Dermis blood vessel endothelial cell (primary cell): Measurements from ENCODE around the gene KCNH1. TPM values are rescaled to one million over a fixed set of nuclear protein-coding genes. Genes with fewer than 3 reads are reported as not detected.

Source experiments
- DNase-seq: peaks from one replicate; pipeline ENCODE4 v3.0.0; 2010
- total RNA-seq: library from RNA; depleted of rRNA; stranded (reverse); fragments of >200 nt; gene quantifications from 2 replicates; pipeline ENCODE4 v1.2.3, GENCODE V29; 2014

Gene KCNH1, protein sequence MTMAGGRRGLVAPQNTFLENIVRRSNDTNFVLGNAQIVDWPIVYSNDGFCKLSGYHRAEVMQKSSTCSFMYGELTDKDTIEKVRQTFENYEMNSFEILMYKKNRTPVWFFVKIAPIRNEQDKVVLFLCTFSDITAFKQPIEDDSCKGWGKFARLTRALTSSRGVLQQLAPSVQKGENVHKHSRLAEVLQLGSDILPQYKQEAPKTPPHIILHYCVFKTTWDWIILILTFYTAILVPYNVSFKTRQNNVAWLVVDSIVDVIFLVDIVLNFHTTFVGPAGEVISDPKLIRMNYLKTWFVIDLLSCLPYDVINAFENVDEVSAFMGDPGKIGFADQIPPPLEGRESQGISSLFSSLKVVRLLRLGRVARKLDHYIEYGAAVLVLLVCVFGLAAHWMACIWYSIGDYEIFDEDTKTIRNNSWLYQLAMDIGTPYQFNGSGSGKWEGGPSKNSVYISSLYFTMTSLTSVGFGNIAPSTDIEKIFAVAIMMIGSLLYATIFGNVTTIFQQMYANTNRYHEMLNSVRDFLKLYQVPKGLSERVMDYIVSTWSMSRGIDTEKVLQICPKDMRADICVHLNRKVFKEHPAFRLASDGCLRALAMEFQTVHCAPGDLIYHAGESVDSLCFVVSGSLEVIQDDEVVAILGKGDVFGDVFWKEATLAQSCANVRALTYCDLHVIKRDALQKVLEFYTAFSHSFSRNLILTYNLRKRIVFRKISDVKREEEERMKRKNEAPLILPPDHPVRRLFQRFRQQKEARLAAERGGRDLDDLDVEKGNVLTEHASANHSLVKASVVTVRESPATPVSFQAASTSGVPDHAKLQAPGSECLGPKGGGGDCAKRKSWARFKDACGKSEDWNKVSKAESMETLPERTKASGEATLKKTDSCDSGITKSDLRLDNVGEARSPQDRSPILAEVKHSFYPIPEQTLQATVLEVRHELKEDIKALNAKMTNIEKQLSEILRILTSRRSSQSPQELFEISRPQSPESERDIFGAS
- total RNA-seq = under 0.01 and 0.05 TPM in 2 replicates

DNA sequence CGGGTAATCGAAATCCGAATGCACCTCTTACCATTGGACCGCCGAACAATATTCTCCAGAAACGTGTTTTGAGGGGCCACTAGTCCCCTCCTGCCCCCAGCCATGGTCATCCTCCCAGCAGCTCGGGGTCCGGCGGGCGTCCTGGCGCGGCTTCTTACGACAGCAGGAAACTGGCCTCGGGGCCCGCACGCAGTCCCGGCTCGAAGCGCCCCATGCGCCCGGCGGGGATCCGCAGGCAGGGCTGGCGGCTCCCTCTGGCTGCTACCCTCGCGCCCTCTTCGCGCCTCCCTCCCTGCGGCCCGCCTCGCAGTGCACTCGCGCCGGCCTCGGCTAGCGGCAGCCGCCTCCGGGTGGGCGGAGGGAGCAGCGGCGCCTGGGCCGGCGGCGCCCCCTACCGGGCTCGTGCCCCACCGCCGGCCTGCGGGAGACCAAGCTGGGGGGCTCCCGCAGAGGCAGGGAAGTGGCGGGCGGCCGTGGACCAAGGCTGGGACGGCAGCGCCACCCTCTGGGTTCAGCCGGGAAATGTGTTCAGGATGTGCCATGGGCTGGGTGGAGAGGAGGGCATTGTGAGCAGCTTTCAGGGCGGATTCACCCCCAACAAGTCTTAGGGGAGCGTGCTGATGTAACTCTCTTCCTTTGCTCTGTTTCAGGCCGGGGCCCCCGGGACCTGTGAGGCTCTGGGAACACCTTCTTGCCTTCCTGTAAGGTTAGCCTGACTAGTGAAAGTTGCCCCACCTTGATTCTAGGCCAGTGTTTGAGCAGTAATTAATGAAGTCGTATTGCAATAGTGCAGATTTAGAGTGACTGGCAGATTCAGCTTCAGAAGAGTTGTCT lies at the start of gene KCNH1:
KCNH1 (minus strand) TSS at position 313 of the 834 bp plus-strand sequence; CDS start at position 110, 203 bp downstream.
- peak; percentile 80 for DNase-seq

DNA sequence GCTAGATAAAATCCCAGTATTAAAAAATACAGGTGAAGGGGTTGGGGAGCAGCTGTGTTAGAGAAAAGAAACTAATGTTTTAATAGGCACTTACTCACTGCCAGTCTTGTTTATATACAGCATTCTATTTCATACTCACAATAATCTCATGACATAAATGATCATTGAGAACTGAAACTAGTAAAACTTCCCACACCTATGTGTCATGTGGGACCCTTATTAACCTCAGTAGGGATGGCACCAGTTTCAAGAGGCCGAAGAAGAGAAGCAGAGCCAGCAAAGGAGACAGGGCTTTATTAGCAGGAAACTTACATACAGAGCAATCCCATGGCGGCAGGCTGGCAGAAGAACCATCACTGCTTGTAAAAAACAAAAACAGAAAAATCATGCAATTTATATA lies 48.8 kb upstream of the KCNH1 start:
- no peak for DNase-seq

DNA sequence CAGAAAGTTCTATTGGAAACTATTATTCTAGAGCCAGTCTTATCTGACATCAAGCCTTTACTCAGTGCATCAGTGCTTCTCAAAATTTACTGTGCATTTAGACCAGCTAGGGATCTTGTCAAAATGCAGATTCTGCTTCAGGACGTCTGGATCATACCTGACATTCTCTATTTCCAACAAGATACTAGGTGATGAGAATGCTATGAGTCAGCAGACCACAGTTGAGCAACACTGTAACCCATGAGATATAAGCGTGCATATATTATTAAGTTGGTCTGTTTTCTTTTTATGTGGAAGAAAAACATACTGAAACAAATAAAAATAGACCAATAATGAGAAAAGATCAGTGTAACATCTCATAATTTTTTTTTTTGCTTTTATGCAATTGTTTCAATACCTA lies 40.4 kb upstream of the KCNH1 start:
- no peak for DNase-seq

DNA sequence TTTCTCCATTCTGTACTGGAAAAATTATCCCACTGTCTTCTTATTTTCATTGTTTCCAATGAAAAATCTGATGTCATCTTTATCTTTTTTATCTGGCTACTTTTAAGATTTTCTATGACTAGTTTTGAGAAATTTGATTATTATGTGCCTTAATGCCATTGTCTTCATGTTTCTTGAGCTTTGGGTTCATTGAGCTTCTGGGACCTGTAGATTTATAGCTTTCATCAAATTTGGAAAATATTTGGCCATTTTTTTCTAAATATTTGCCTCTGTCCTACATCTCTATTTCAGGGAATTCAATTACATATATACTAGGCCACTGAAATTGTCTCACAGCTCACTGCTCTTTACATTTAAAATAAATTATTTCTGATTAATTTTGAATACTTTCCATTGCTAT lies 38.7 kb upstream of the KCNH1 start:
- DNase-seq = no peak

DNA sequence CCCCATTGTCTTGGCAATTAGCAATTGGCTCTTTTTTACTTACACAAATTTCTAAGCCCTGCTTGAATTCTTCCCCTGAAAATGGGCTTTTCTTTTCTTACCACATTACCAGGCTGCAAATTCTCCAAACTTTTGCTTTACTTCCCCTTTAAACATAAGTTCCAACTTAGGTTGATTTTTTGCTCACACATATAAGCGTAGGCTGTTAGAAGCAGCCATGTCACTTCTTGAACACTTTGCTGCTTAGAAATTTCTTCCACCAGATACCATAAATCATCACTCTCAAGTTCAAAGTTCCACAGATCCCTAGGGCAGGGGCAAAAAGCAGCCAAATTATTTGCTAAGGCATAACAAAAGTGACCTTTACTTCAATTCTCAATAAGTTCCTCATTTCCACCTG lies 35.4 kb upstream of the KCNH1 start:
- DNase-seq = no peak

DNA sequence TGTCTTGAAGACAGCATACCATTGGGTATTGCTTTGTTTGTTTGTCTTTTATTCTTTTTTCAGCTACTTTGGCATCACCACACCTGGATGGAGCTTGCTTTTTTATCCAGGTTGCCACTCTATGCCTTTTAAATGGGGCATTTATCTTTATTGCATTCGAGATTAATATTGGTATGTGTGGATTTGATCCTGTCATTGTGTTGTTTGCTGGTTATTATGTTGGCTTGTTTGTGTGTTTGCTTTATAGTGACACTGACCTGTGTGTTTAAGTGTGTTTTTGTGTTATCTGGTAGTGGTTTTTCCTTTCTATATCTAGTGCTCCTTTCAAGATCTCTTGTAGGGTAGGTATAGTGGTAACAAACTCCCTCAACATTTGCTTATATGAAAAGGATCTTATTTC lies 24.9 kb upstream of the KCNH1 start:
- DNase-seq = no peak

DNA sequence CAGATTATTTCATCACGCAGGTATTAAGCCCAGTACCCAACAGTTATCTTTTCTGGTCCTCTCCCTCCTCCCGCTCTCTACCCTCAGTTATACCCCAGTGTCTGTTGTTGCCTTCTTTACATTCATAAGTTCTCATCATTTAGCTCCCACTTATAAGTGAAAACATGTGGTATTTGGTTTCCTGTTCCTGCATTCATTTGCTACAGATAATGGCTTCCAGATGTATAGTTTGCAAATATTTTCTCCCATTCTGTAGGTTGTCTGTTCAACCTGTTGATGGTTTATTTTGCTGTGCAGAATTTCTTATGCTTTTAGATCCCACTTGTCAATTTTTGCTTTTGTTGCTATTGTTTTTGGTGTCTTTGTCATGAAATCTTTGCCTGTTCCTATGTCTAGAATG lies 21.1 kb upstream of the KCNH1 start:
- no peak for DNase-seq

DNA sequence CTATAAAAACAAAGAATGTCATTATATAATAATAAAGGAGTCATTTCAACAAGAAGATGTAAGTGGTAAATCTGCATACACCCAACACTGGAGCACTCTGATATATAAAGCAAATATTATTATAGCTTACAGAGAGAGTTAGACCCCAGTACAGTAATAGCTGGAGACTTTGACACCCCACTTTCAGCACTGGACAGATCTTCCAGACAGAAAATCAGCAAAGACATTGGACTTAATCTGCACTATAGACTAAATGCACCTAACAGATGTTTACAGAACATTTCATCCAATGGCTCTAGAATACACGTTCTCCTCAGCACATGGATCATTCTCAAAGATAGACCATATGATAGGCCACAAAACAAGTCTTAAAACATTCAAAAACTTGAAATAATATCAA lies 20.0 kb upstream of the KCNH1 start:
- DNase-seq = no peak

DNA sequence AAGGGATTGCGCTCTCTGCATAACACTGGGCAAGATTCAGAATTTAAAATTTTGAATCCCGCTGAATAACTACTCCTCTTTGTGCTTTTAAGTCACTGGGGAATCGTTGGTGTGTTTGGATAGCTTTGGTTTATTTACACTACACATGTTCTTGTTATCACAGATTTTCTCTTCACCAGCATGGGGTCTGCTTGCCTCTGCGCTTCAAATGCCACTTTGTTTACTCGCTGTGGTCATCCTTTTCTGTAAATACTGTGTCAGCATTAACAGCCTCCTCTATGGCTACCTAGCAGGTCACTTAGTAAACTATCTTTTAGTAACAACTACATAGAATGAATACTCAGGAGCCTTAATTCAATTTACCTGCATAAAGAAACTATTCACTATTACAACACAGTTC lies 14.4 kb upstream of the KCNH1 start:
- no peak for DNase-seq

DNA sequence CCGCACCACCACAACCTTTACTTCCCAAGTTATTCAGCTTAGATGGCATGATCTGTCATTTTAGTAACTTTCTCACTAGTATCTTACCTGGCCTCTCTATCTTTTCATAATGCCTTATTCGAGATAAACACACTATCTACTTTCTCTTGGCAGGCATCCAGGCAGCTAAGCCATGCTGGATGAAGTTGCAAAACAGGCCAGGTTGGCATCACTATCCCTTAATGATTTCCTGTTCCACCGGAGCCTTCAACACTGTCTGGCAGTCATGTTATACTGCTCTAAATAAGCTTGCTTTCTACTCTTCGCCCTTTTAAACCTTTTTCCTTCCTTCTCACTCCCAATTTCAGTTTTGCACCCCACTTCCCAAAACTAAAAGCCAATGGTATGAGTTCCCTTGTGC lies 12.0 kb upstream of the KCNH1 start:
- no peak for DNase-seq

DNA sequence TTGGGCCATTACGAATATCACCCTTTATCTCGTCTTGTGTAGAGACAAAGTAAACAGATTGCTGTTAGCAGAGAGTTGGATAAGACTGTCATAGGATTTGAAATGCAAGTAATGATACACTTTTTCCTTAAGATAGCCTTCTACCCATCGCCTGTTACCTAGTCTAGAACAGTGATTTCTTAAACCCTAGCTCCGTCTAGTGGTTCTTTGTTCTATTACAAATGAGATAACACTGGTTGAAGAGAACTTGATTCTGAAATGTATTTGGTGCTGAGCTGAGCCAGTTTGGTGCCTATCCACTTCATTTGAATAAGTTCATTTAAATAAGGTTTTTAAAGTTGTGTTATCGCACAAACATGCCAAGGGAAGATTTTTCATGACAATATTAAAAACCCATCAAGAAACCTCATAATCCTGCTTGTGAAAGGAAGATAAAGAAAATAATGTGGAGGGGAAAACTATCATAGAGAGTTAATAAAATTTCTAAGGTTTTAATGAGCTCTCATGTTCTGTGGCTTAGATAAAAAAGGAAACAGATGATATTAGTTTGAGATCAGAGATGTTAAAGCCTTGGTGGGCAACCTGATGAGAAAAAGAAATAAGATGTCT lies 1.5 kb upstream of the KCNH1 start:
- peak; percentile 55 for DNase-seq

DNA sequence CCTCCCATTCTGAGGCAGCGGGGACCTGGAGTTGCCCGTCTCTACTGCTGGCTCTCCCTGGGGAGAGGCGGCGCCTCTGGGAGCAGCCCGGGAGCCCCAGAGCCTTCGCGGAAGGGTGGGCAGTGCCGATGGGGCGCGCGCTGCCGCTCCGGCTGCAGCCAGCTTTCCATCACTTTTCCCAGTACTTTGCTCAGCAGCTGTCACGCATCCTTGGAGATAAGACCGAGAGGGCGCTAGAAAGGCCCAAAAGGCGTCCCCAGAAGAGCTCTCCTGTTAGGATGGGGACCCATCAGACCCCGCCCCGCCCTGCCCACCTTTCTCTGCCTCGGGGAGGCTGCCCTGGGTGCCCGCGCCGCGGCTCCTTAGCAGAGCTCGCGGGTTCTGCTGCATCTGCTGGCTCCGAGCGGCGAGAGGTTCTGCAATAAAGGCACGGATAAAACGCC lies 534 bp downstream of the KCNH1 start:
- peak; percentile 0 for DNase-seq

DNA sequence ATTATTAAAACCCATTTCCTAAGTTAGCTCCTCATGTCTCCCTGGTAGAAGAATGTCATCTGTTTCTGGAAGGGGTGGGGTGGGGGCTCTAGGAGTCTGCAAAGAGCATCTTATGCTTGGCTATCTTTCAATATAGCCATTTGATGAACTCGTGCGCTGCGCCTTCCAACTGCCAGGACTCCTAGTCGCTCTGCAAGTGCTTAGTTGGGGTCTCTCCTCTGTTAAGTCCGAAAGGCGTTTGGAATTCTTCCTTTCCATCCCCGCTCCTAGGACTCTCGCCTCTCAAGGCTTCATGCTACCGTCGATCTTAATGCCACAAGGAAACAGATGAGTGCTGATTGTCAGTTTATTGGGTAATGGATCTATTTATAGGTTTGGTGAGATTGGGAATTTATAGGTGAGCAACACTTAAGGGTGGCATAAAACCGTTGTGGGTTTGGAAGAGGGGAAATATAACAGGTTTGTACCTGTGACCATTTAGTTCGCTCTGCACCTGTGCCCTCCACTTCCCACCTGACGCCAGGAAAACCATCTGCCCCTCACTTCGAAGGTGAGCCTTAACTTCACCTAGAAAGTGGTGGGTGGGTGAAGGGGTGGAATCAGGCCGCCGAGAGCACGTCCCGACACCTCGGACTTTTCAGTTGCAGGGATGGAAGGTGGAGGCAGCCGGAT lies 1.1 kb downstream of the KCNH1 start:
- no peak for DNase-seq

DNA sequence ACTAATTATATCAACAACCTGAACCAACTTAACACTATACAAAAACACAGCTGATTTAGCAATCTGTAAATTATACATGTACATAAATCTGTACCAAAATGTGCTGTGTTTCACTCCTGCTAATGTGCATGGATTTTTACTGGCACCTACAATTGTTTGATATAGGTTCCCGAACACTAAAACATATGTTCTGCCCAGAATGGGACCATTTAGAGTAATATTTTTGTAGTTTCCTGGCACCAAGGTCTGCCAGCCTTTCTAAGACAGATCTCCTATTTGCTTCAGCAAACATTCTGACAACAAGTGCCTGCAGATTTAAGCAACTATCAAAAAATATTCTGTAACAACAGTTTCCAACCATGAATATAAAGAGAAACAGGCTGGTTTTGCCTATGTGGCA lies 4.2 kb downstream of the KCNH1 start:
- no peak for DNase-seq

DNA sequence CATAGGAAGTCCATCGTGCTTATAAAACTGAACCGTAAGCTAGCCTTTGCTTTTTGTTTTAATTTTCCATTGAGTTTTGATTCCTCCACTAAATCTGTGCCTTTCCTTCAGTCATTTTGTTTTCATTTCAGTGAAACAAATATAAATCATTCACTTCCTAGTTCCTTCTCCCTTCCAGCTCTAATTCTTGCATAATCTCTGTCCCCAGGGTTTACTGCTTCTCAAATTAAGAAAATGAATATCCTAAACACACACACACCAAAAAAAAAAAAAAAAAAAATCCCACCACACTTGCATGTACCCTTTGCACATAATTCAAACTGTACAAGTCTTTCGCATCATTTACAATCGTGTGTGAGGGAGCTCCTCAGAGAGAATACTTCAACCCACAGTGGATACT lies 6.8 kb downstream of the KCNH1 start:
- DNase-seq = no peak

DNA sequence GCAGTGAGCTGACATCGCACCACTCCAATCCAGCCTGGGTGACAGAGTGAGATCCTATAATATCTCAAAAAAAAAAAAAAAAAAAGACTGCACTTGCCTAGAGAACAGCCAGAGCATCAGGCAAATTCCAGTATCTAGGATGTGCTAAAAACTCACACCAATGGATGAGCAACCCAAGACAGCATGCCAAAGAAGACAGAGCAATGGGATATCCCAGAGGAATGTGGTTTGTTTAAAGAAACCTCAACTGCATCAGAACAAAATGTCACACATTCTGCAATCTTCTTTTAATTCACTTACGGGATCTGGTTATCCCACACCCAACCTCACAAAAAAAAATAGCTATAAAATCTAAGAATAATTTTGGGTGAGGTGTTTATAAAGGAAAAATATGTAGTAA lies 7.3 kb downstream of the KCNH1 start:
- no peak for DNase-seq

DNA sequence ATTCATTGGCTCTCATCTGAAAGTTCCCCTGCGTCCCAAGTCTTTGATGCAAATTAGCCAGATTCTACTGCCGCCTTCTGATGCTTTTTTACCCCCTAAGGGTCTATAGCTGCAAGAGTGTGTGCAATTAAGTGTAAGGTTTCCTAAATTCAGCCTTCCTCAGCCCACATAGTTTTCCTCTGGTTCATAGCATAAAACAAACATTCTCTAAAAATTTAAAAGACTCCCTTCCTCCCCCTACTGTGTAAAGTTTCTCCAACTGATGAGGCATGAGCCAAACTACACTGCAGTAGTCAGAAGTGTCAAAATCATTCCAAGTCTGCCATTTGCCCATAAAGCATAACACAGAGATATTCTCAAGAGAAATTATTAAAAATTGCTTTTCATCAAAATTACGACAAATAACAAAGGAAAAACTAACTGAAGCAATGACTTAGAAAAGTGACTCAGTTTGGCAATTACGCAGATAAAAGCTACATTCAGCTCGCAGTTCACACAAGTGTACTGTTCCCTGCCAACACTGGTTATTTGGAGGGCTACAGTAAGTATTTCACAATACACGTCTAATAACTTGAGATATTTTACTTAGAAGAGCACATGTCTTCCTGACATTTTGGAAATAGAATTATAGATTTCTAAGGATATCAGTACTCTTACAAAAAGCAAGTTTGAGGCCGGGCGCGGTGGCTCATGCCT lies 15.4 kb downstream of the KCNH1 start:
- DNase-seq = no peak

DNA sequence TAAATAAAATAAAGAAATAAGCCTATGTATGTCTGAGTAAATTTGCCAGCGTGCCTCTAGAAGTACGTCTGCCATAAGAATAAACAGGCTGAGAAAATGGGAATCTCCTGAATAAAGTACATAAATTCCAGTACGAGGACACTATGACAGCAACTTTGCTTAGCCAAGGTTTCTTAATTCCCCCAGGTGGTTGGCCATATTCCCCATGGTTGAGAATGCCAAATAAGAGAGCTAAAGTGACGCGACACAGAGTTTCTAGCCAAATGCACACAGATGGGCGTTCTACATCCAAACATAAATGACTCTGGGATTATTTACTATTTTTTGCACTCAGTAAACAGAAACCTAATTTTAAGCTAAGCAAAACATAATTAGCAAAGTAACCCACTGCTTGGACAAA lies 19.5 kb downstream of the KCNH1 start:
- DNase-seq = no peak

DNA sequence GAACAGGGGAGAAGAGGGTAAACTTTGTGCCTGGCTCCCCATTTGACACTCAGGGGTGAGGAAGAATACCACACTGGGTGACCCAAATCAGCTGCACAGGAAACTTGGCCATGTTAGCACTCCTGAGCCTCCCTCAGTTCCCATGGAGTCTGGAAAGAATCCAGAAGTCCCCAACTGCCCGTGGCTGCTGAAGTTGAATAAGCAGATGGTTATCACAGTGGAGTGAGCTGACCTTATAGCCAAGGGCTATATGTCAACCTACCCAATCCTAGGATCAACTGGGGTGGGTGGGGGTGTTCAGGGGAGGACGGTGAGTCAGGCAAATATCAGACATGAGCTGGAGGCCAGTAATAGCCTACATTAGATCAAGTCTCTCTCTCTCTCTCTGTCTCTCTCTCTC lies 20.4 kb downstream of the KCNH1 start:
- no peak for DNase-seq

DNA sequence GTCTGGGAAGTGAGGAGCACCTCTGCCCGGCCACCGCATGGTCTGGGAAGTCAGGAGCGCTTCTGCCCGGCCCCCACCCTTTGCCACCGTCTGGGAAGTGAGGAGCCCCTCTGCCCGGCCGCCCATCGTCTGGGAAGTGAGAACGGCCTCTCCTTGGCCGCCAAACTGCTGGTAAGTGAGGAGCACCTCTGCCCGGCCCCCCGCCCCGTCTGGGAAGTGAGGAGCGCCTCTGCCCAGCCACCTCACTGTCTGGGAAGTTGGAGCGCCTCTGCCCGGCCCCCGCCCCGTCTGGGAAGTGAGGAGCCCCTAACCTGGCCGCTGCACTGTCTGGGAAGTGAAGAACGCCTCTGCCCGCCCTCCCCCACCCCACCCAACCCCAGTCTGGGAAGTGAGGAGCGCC lies 22.6 kb downstream of the KCNH1 start:
- no peak for DNase-seq

DNA sequence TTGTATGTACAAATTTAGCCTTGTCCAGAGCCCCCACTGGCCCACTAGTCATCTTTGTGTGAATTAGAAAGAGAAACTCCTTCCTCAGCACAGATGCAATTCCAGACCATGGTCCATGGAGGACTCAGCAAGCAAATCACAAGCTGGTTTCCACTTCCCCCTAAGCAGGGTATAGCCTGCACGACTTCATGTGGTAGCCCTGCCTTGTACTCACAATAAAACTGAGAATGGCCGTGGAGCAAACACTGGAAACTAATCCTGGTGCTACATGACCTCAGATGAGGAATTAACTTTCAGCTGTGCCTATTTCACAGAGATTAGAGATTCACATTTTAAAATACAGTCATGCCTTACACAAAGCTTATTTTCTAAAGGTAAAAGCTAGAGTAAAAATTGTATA lies 32.5 kb downstream of the KCNH1 start:
- no peak for DNase-seq
